Measurements from ENCODE around the gene C11orf52.

C11orf52 gene

GRCh38 chr11:111951565-111951964 is 32.9 kb downstream of the C11orf52 start:
- H3K27me3 ChIP-seq (ENCODE audit: insufficient read depth, low read length): no peaks in the 10 kb centered on the region
- H3K9me3 ChIP-seq (ENCODE audit: low read length): peaks cover 2% of the 10 kb centered on the region
- no peak overlapping the region for H2AFZ ChIP-seq (ENCODE audit: low read depth, low read length)
- no peak overlapping the region for H3K4me3 ChIP-seq (ENCODE audit: low read length)
- H3K4me1 ChIP-seq (ENCODE audit: insufficient read depth, low read length): no peaks in the 10 kb centered on the region
- peaks cover 2% of the 10 kb centered on the region for H3K36me3 ChIP-seq (ENCODE audit: insufficient read depth, low read length)

DNA sequence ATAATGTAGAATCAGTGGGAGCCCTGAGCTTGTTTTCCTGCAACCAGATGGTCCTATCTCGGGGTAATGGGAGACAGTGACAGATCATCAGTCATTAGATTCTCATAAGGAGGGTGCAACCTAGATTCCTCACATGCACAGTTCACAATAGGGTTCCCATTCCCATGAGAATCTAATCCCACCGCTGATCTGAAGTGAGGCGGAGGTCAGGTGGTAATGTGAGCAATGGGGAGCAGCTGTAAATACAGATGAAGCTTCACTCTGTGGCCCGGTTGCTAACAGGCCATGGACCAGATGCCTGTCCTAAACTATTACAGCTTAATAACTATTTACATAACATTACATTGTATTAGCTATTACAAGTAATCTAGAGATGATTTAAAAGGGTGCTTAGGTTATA is 35.4 kb downstream of the C11orf52 start:
- no peaks in the 10 kb centered on the region for H3K4me1 ChIP-seq (ENCODE audit: insufficient read depth, low read length)
- no peak overlapping the region for H2AFZ ChIP-seq (ENCODE audit: low read depth, low read length)
- peaks cover 13% of the 10 kb centered on the region for H3K9me3 ChIP-seq (ENCODE audit: low read length)
- H3K27me3 ChIP-seq (ENCODE audit: insufficient read depth, low read length): no peaks in the 10 kb centered on the region
- no peak overlapping the region for H3K4me3 ChIP-seq (ENCODE audit: low read length)
- H3K36me3 ChIP-seq (ENCODE audit: insufficient read depth, low read length): peaks cover 12% of the 10 kb centered on the region

DNA sequence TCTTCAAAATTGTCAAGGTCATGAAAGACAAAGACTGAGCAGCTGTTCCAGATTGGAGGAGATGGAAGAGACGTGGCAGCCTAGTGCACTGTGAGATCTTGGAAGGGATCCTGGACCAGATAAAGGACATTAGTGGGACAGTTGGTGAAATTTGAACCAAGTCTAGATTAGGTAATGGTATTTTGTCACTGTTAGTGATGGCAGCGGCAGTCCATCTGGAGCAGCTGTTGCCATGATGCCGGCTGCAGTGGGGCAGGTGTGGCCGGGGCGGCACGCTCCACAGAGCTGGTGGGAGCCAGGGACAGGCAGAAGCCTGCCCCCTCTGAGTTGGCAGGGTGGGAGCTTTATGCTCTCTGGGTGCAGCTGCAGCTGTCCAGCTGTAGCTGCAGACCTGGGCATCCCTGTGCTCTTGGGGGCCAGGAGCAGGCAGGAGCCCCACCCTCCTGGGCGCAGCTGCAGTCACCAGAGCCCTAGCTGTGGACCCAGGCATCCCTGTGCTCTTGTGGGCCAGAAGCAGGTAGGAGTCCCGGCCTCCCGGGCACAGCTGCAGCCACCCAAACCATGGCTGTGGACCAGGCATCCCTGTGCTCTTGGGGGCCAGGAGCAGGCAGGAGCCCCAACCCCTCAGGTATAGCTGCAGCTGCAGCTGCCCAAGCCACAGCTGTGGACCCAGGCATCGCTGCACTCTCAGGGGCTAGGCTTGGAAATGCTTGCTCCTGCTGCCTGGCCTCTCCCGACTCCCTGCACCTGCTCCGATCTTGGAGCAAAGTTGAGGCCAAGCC is 39.1 kb downstream of the C11orf52 start:
- Histone ChIP-seq H2AFZ (ENCODE audit: low read depth, low read length) (no peak overlapping the region), H3K4me3 (ENCODE audit: low read length) (no peak overlapping the region), H3K4me1 (ENCODE audit: insufficient read depth, low read length) (no peaks in the 10 kb centered on the region), H3K9me3 (ENCODE audit: low read length) (peaks cover 13% of the 10 kb centered on the region), H3K36me3 (ENCODE audit: insufficient read depth, low read length) (peaks cover 16% of the 10 kb centered on the region), H3K27me3 (ENCODE audit: insufficient read depth, low read length) (no peaks in the 10 kb centered on the region)

DNA sequence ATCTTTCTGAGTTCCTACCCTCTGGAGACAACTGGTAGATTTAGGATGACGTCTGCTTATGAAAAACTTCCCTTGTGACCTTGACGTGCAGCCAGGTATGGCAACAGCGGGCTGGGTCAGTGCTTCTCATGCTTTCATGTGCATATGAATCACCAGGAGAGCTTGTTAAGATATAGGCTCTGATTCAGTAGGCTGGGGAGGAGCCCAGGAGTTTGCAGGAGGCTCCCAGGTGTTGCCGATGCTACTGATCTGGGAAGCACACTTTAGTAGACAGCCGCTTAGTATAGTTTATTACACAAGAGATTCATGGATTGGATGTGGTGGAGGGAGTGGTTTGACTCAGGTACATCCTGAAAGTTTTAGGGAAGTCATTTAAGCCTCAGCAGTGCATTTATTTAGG is 42.2 kb downstream of the C11orf52 start:
- Histone ChIP-seq H3K4me1 (ENCODE audit: insufficient read depth, low read length) (no peaks in the 10 kb centered on the region), H3K27me3 (ENCODE audit: insufficient read depth, low read length) (no peaks in the 10 kb centered on the region), H3K9me3 (ENCODE audit: low read length) (peaks cover 11% of the 10 kb centered on the region), H3K4me3 (ENCODE audit: low read length) (no peak overlapping the region), H3K36me3 (ENCODE audit: insufficient read depth, low read length) (peaks cover 34% of the 10 kb centered on the region), H2AFZ (ENCODE audit: low read depth, low read length) (no peak overlapping the region)

DNA sequence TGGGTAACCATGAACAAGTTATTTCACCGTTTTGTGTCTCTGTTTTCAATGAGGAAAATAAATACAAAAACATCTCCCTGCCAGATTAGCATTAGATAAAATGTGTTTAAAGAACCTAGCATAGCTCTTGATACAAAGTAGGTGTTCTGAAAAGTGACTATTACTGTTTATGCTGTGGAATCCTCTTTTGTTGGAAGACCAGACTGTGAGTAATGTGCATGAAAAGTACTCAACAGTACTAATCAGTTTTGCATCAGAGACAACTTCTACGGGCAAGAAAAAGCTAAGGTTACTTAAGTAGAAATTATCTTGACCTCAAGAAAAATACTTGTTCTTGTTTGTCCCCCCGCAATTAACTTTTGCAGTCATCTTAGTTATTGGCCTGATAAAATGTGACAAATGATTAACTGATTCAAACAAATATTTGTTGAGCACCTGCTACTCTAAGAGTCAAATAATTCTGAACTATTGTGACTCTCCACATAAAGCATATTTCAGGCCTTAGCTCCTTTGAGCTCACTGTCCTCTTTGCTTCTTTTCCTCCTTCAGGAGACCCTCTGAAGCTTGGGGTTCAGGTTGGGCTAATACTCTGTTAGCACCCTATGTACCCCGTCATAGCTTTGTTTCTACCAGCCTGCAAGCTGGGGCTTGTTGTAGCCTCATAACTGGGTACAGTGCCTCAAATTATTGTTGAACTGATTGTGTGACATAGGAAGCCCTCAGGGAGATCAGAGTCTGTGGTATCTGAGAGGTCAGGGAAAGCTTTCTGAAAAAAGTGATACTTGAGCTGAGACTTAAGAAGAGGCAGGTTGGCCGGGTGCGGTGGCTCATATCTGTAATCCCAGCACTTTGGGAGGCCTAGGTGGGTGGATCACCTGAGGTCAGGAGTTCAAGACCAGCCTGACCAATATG is 42.9 kb downstream of the C11orf52 start:
- H2AFZ ChIP-seq (ENCODE audit: low read depth, low read length): no peak overlapping the region

GRCh38 chr11:111963931-111964340 is 45.2 kb downstream of the C11orf52 start:
- Histone ChIP-seq H3K4me1 (ENCODE audit: insufficient read depth, low read length) (no peaks in the 10 kb centered on the region), H2AFZ (ENCODE audit: low read depth, low read length) (no peak overlapping the region)

More for the DNA sequence above, 42.9 kb downstream of the C11orf52 start:
- no peaks in the 10 kb centered on the region for H3K27me3 ChIP-seq (ENCODE audit: insufficient read depth, low read length)
- H3K4me1 ChIP-seq (ENCODE audit: insufficient read depth, low read length): no peaks in the 10 kb centered on the region
- H3K4me3 ChIP-seq (ENCODE audit: low read length): no peak overlapping the region
- peaks cover 11% of the 10 kb centered on the region for H3K9me3 ChIP-seq (ENCODE audit: low read length)
- H3K36me3 ChIP-seq (ENCODE audit: insufficient read depth, low read length): peaks cover 36% of the 10 kb centered on the region

GRCh38 chr11:111966678-111967077 is 48.0 kb downstream of the C11orf52 start:
- Histone ChIP-seq H3K27me3 (ENCODE audit: insufficient read depth, low read length) (no peaks in the 10 kb centered on the region), H2AFZ (ENCODE audit: low read depth, low read length) (no peak overlapping the region), H3K4me1 (ENCODE audit: insufficient read depth, low read length) (no peaks in the 10 kb centered on the region), H3K4me3 (ENCODE audit: low read length) (no peak overlapping the region), H3K36me3 (ENCODE audit: insufficient read depth, low read length) (peaks cover 60% of the 10 kb centered on the region), H3K9me3 (ENCODE audit: low read length) (no peaks in the 10 kb centered on the region)

More at GRCh38 chr11:111963931-111964340, 45.2 kb downstream of the C11orf52 start:
- Histone ChIP-seq H3K4me3 (ENCODE audit: low read length) (no peak overlapping the region), H3K27me3 (ENCODE audit: insufficient read depth, low read length) (no peaks in the 10 kb centered on the region), H3K36me3 (ENCODE audit: insufficient read depth, low read length) (peaks cover 47% of the 10 kb centered on the region), H3K9me3 (ENCODE audit: low read length) (peaks cover under 1% of the 10 kb centered on the region)

GRCh38 chr11:111967649-111968048 is 48.9 kb downstream of the C11orf52 start:
- no peaks in the 10 kb centered on the region for H3K27me3 ChIP-seq (ENCODE audit: insufficient read depth, low read length)
- H2AFZ ChIP-seq (ENCODE audit: low read depth, low read length): no peak overlapping the region
- no peak overlapping the region for H3K4me3 ChIP-seq (ENCODE audit: low read length)
- H3K36me3 ChIP-seq (ENCODE audit: insufficient read depth, low read length): peaks cover 70% of the 10 kb centered on the region
- H3K9me3 ChIP-seq (ENCODE audit: low read length): no peaks in the 10 kb centered on the region
- H3K4me1 ChIP-seq (ENCODE audit: insufficient read depth, low read length): no peaks in the 10 kb centered on the region

DNA sequence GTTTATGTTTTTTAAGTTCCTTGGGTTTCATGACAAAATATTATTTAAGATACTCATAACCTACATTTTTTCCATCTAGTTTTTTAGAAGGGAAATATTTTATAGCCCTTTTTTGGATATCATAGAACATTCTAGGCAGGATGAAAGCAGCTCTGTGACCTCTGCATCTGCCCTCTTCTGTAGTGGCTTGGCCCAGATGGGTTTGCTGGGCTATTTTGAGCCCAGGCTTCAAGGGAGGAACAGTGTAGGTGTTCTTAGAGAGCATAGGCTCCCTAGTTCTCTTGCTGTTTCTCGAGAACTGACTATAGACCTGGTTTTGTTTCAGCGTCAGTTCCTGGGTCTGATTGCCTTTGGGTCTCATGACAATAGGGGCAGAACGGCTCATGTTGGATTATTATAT is 50.6 kb downstream of the C11orf52 start:
- peaks cover 73% of the 10 kb centered on the region for H3K36me3 ChIP-seq (ENCODE audit: insufficient read depth, low read length)
- no peaks in the 10 kb centered on the region for H3K9me3 ChIP-seq (ENCODE audit: low read length)
- H3K4me1 ChIP-seq (ENCODE audit: insufficient read depth, low read length): no peaks in the 10 kb centered on the region
- H3K4me3 ChIP-seq (ENCODE audit: low read length): no peak overlapping the region
- no peaks in the 10 kb centered on the region for H3K27me3 ChIP-seq (ENCODE audit: insufficient read depth, low read length)
- H2AFZ ChIP-seq (ENCODE audit: low read depth, low read length): no peak overlapping the region

DNA sequence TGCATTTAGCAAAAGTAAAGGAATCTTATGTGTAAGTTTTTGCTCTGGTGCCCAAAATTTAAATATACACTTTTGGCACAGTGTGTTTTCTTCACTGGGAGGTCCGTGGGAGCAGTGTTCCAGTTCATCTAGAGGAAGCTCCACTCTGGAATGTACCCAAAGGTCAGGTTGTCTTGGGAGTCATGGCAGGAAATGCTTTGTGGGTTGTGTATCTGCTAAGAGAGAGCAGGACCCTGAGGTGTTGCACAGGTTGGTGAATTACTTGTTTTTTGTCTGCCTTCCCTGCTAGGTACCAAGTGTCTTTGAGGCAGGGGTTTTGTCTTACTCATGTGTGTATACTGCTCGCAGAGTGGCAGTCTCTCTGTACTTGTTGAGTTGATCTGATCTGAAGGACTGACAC is 55.7 kb downstream of the C11orf52 start:
- peaks cover 51% of the 10 kb centered on the region for H3K36me3 ChIP-seq (ENCODE audit: insufficient read depth, low read length)
- no peaks in the 10 kb centered on the region for H3K27me3 ChIP-seq (ENCODE audit: insufficient read depth, low read length)
- H3K4me3 ChIP-seq (ENCODE audit: low read length): no peak overlapping the region
- no peaks in the 10 kb centered on the region for H3K9me3 ChIP-seq (ENCODE audit: low read length)
- no peak overlapping the region for H2AFZ ChIP-seq (ENCODE audit: low read depth, low read length)
- H3K4me1 ChIP-seq (ENCODE audit: insufficient read depth, low read length): peaks cover 20% of the 10 kb centered on the region

GRCh38 chr11:111975076-111975806 is 56.5 kb downstream of the C11orf52 start:
- H3K4me3 ChIP-seq (ENCODE audit: low read length): no peak overlapping the region
- H3K27me3 ChIP-seq (ENCODE audit: insufficient read depth, low read length): no peaks in the 10 kb centered on the region
- no peak overlapping the region for H2AFZ ChIP-seq (ENCODE audit: low read depth, low read length)
- peaks cover 28% of the 10 kb centered on the region for H3K4me1 ChIP-seq (ENCODE audit: insufficient read depth, low read length)
- no peaks in the 10 kb centered on the region for H3K9me3 ChIP-seq (ENCODE audit: low read length)
- H3K36me3 ChIP-seq (ENCODE audit: insufficient read depth, low read length): peaks cover 43% of the 10 kb centered on the region

GRCh38 chr11:111976119-111976766 is 57.5 kb downstream of the C11orf52 start:
- H3K4me3 ChIP-seq (ENCODE audit: low read length): no peak overlapping the region
- peaks cover 45% of the 10 kb centered on the region for H3K36me3 ChIP-seq (ENCODE audit: insufficient read depth, low read length)
- H3K27me3 ChIP-seq (ENCODE audit: insufficient read depth, low read length): no peaks in the 10 kb centered on the region
- H2AFZ ChIP-seq (ENCODE audit: low read depth, low read length): no peak overlapping the region
- H3K9me3 ChIP-seq (ENCODE audit: low read length): no peaks in the 10 kb centered on the region
- H3K4me1 ChIP-seq (ENCODE audit: insufficient read depth, low read length): peaks cover 37% of the 10 kb centered on the region

Data from neuron (in vitro differentiated cells).